Mesodermal cell (in vitro differentiated cells): ENCODE data around the gene ADAP1.

Source experiments
- H3K27ac ChIP-seq: 2 replicates; pipeline ENCODE4 v1.7.0; 2013; ENCODE audit warnings: mild to moderate bottlenecking, low read depth, low read length, moderate library complexity; ENCODE audit not compliant: severe bottlenecking
- H3K36me3 ChIP-seq: 2 replicates; pipeline ENCODE4 v1.7.1; 2013; ENCODE audit warnings: mild to moderate bottlenecking, low read length, moderate library complexity; ENCODE audit not compliant: control insufficient read depth, insufficient read depth
- H3K4me1 ChIP-seq: one replicate; pipeline ENCODE4 v1.7.1; 2013; ENCODE audit warnings: mild to moderate bottlenecking, low read length; ENCODE audit not compliant: insufficient read depth, control insufficient read depth, poor library complexity, severe bottlenecking
- H3K4me3 ChIP-seq: 2 replicates; pipeline ENCODE4 v1.7.0; 2013; ENCODE audit warnings: low read length, control low read depth, mild to moderate bottlenecking; ENCODE audit not compliant: insufficient read depth, poor library complexity, severe bottlenecking; ENCODE audit errors: extremely low read depth
- H3K9me3 ChIP-seq: 2 replicates; pipeline ENCODE4 v1.7.1; 2013; ENCODE audit warnings: mild to moderate bottlenecking, low read length, moderate library complexity; ENCODE audit not compliant: control insufficient read depth
- WGBS, 2 experiments: methylation state at CpG; one replicate each; pipeline ENCODE4 v1.1.5; 2013; ENCODE audit warnings: missing lambda C conversion rate in 2 of 2; ENCODE audit not compliant: insufficient coverage in 2 of 2; 5-methylcytosine and 5-hydroxymethylcytosine counted together

The ADAP1 gene

DNA sequence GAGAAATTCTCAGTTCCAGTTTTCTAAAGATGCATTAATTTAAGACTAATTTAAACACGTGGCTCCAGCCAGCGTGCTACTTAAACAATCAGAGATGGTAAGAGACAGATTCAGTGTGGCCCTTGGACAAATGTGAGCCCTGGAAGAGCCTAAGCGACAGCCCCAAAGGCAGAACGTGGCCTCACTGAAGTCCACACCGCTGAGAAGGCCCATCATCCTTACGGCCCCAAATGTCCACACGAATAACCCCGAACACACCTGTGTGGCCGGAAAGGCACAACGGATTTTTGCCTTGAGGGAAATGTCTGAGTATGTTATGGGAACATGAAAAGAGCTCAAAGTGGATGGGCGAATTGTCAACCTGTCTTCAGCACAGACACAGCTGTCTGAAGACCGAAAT is 17.6 kb upstream of the ADAP1 start:
- Histone ChIP-seq H3K36me3 (peaks cover 61% of the 10 kb centered on the region), H3K9me3 (no peaks in the 10 kb centered on the region), H3K4me1 (peaks cover 9% of the 10 kb centered on the region), H3K4me3 (no peak overlapping the region), H3K27ac (no peak overlapping the region)
- 96% methylated on average over 10 to 11 of the region's 12 CpGs for WGBS, 2 experiments

GRCh38 chr7:970744-971143 is 16.3 kb upstream of the ADAP1 start:
- Histone ChIP-seq H3K36me3 (peaks cover 74% of the 10 kb centered on the region), H3K4me3 (no peak overlapping the region), H3K9me3 (no peaks in the 10 kb centered on the region), H3K27ac (no peak overlapping the region), H3K4me1 (peaks cover 8% of the 10 kb centered on the region)
- 98 to 100% methylated on average over 6 of the region's 6 CpGs for WGBS, 2 experiments

GRCh38 chr7:969403-969802 is 14.9 kb upstream of the ADAP1 start:
- no peak overlapping the region for H3K27ac ChIP-seq
- no peak overlapping the region for H3K4me3 ChIP-seq
- 89 to 96% methylated on average over 11 of the region's 11 CpGs for WGBS, 2 experiments
- H3K4me1 ChIP-seq = peaks cover 11% of the 10 kb centered on the region
- H3K9me3 ChIP-seq = no peaks in the 10 kb centered on the region
- H3K36me3 ChIP-seq = peaks cover 76% of the 10 kb centered on the region

GRCh38 chr7:968205-969105 is 14.0 kb upstream of the ADAP1 start:
- no peaks in the 10 kb centered on the region for H3K9me3 ChIP-seq
- WGBS, 2 experiments = 96 to 98% methylated on average over 19 to 20 of the region's 24 CpGs
- peaks cover 5% of the 10 kb centered on the region for H3K4me1 ChIP-seq
- no peak overlapping the region for H3K4me3 ChIP-seq
- H3K36me3 ChIP-seq = peaks cover 76% of the 10 kb centered on the region
- H3K27ac ChIP-seq = no peak overlapping the region

DNA sequence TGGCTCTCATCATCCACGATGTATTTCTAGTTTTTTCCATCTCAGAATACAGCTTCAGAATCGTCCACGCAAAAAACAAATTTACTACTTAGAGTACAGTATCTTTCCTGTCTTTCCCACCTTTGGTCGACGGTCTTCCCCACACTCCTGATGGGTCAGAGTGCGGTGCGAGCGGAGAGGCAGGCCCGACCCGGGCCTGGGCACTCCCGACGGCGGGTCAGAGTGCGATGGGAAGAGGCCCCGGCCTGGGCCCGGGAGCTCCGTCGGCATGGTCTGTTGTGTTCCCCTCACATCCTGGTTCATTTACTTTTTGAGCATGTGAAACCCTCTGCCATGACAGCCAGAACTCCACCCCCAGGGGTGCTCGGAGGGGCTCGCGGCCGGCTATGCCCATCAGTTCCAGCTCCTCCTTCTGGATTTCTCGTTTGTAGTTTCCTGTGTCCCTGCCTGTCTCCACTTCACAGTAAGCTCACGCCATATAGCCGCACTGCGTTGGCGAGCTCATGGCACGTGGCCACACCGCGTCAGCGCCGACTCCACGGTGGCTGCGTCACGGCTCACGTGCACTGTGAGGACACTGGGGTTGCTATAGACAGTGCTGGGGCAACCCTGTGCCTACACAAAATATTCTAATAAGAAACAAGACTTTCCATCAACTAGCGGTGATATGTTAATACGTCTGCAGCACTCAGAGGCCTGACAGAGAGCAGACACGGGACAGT is 13.0 kb upstream of the ADAP1 start:
- Histone ChIP-seq H3K4me1 (peaks cover 3% of the 10 kb centered on the region), H3K27ac (no peak overlapping the region), H3K36me3 (peaks cover 66% of the 10 kb centered on the region), H3K4me3 (no peak overlapping the region), H3K9me3 (no peaks in the 10 kb centered on the region)
- 96 to 97% methylated on average over 23 to 39 of the region's 39 CpGs for WGBS, 2 experiments

DNA sequence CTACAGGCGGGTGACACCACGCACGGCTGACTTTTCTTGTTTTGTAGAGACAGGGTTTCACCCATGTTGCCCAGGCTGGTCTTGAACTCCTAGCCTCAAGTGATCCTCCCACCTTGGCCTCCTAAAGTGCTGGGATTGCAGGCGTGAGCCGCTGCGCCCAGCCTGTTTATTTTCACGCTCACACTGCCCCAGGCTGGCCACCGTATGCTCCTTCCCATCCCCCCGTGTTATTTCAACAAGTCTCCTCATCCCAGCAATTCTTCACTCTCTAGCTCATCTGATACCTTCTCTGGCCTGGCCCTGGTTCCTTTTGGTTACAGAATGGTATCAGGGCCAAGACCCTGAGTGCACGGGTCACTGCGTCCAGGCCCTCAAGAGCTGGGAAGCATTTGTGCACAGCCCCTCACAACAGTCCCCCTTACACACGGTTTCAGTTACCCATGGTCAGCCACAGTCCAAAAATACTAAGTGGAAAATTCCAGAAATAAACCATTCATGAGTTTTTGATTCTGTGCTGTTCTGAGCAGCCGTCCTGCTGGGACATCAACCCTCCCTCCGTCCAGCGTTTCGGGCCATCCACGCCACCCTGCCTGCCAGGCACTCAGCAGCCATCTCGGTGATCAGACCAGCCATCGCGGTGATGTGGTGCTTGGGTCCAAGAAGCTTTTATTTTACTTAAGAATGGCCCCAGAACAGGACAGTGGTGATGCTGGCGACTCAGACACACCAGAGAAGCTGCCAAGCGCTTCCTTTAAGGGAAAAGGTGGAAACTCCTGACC is 12.0 kb upstream of the ADAP1 start:
- no peaks in the 10 kb centered on the region for H3K9me3 ChIP-seq
- peak overlapping the region; percentile 16 for H3K27ac ChIP-seq
- peaks cover 3% of the 10 kb centered on the region for H3K4me1 ChIP-seq
- no peak overlapping the region for H3K4me3 ChIP-seq
- 94 to 97% methylated on average over 22 of the region's 22 CpGs for WGBS, 2 experiments
- H3K36me3 ChIP-seq = peaks cover 58% of the 10 kb centered on the region

GRCh38 chr7:964401-965231 is 10.1 kb upstream of the ADAP1 start:
- Histone ChIP-seq H3K9me3 (no peaks in the 10 kb centered on the region), H3K4me3 (no peak overlapping the region), H3K36me3 (peaks cover 41% of the 10 kb centered on the region), H3K27ac (no peak overlapping the region), H3K4me1 (peaks cover 3% of the 10 kb centered on the region)
- WGBS, 2 experiments = 89% methylated on average over 26 to 27 of the region's 27 CpGs

GRCh38 chr7:963236-964078 is 9.0 kb upstream of the ADAP1 start:
- H3K36me3 ChIP-seq = peaks cover 29% of the 10 kb centered on the region
- 91 to 92% methylated on average over 22 to 26 of the region's 37 CpGs for WGBS, 2 experiments
- no peak overlapping the region for H3K27ac ChIP-seq
- H3K9me3 ChIP-seq = no peaks in the 10 kb centered on the region
- H3K4me1 ChIP-seq = peaks cover 3% of the 10 kb centered on the region
- H3K4me3 ChIP-seq = no peak overlapping the region

DNA sequence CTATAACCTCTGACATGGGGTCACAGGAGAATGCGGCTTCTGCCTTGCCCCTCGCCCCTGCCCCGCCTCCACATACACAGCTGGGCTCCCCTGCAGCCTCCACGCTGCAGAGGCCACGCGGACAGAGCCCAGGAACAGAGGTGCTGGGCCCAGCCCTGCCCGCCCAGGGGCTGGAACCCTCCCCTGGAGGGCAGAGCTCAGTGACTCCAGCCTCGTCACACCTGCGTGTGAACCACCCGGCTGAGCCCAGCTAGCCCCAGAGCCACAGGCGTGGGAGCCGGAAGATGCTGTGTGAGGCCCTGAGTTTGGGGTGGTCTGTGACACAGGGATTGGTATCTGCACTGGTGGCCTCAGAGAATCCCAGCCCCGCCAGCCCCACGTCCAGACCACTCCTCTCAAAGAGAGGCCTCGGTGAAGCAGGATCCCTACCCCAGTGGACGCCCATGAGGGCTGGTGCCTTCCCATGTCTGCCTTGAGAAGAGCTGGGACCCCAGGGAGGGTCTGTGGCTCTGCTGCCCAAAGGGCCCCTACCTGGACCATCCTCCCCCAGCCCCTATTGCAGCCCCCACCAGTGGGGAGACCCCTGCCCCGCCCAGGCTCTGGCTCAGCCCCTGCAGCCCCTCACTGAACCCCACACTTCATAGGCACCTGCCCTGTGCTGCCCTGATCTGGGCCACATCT is 8.1 kb upstream of the ADAP1 start:
- H3K4me3 ChIP-seq = no peak overlapping the region
- H3K4me1 ChIP-seq = peaks cover 3% of the 10 kb centered on the region
- peaks cover 20% of the 10 kb centered on the region for H3K36me3 ChIP-seq
- no peaks in the 10 kb centered on the region for H3K9me3 ChIP-seq
- no peak overlapping the region for H3K27ac ChIP-seq
- 95 to 98% methylated on average over 14 to 15 of the region's 17 CpGs for WGBS, 2 experiments
